GM19372 (cell line): ENCODE data around the gene MARCHF4.
A peak's percentile ranks its signal among the peaks of the same experiment; 100 is the strongest.

Experiments
- ATAC-seq: cut with Tn5 transposase; IDR thresholded peaks from one replicate; pipeline ENCODE4 v1.9.1; 2021; ENCODE audit warnings: mild to moderate bottlenecking, low read depth, moderate library complexity; ENCODE audit not compliant: unreplicated experiment

The MARCHF4 gene

GRCh38 chr2:216371721-216372702, at the start of gene MARCHF4:
TSS of gene MARCHF4 (minus strand) at chr2:216372483. CDS start at chr2:216370260, 2,223 bp downstream.
- ATAC-seq = no peak

- ATAC-seq = no peak
Observed at GRCh38 chr2:216420367-216421101, 48.3 kb upstream of the MARCHF4 start.

- no peak for ATAC-seq
Observed at GRCh38 chr2:216418981-216419380, 46.7 kb upstream of the MARCHF4 start.

- ATAC-seq = no peak
Observed at GRCh38 chr2:216416571-216417307, 44.5 kb upstream of the MARCHF4 start.

GRCh38 chr2:216415541-216415940, 43.3 kb upstream of the MARCHF4 start:
- ATAC-seq = no peak

DNA sequence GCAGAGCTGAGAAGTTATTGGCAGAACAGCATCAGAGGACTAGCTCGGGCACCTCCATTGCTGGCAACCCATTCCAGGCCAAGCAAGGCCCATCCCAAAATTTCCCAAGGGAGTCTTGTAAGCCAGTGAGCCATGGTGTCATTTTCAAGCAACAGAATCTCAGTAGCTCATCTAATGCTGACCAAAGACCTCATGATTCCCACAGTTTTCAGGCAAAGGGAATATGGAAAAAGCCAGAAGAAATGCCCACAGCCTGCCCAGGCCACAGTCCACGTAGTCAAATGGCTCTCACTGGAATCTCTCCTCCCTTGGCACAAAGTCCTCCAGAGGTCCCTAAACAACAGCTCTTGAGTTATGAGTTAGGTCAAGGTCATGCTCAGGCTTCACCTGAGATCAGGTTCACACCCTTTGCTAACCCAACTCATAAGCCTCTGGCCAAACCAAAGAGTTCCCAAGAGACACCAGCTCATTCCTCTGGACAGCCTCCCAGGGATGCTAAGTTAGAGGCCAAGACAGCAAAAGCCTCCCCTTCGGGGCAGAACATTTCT, 42.6 kb upstream of the MARCHF4 start:
- no peak for ATAC-seq

- no peak for ATAC-seq
Observed at GRCh38 chr2:216413882-216414281, 41.6 kb upstream of the MARCHF4 start.

GRCh38 chr2:216412022-216412999, 40.0 kb upstream of the MARCHF4 start, which contains the start of gene SMARCAL1:
TSS of gene SMARCAL1 (plus strand) at chr2:216412484. CDS start at chr2:216414705, 2,221 bp downstream.
- ATAC-seq = peak; percentile 86

DNA sequence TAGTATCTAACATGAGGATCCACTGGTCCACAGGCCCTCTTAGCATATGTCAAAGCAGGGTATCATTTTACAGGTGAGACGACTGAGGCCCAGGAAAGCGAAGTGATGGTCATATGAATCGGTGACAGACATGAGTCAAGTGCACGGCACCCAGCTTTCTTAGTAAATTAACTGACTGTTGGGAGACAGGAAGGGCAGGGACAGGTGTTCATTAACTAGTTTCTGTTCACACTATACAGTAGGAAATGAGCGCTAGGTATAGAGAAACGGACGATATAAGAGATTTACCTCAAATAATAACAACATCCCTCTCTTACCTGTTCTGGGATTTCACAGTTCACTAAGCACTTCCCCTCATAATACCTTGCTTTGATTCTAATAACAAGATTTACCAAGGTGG, 38.3 kb upstream of the MARCHF4 start:
- ATAC-seq = no peak

GRCh38 chr2:216408426-216409290, 36.4 kb upstream of the MARCHF4 start:
- ATAC-seq = no peak

DNA sequence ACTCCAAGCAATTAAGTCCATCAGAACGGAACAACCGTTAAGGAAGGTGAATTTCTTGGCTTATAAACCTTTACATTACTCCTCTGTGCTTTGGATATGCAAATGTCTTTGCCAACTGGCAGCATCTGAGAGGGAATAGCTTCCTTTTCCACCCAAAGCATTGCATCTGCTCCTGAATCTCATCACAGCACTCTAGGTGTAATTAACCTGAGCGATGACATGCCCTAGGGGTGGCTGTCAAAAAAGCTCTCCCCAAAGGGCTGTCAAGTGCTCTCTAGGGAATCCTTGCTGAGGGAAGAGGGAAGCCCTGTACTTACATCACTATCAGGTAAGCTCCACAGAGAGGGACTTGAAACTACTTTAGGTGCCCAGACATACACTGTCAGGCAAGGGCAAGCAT, 34.5 kb upstream of the MARCHF4 start:
- ATAC-seq = no peak

GRCh38 chr2:216405588-216405987, 33.3 kb upstream of the MARCHF4 start:
- ATAC-seq = no peak

DNA sequence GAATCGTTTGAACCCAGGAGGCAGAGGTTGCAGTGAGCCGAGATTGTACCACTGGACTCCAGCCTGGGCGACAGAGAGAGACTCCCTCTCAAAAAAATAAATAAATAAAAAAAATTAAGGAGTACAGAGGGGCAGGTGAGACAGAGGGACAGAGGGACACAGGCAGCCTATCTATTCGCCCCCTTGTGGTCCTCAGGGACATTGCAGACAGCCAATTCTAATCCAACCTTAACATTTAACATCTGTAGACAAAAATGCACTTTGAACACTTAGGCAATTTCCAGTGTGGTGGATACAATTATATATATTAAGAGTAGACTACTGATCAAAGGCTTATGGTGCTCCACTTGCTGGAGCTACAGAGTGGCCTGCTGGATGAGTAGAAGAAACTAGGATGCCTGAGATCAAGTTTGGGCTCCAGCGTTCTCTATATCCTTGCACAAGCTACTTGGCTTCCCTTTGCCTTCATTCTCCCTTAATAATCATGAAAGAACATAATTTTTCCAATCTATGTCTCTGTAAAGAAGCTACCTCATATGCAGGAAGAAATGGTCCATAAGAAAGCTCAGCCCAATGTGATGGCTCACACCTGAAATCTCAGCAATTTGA, 31.8 kb upstream of the MARCHF4 start:
- ATAC-seq = no peak

DNA sequence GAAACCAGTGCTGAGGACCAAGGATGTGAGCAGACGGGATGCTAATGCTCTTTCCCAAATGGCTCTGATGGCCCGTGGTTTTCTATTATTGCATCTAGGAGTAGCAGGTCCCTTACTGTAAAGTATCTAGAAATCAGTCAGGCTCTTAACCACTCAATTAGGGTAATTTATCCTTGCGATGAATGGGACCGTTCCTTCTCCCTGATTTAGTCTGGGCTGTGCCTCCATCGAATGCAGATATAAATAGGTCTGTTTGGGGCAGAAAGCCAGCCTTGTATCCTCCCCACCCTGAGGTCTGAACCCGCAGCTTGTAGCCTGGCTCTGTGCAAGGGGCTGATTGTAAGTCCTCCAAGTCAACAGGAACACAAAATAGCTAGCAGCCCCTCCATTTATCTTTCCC, 30.5 kb upstream of the MARCHF4 start:
- no peak for ATAC-seq

DNA sequence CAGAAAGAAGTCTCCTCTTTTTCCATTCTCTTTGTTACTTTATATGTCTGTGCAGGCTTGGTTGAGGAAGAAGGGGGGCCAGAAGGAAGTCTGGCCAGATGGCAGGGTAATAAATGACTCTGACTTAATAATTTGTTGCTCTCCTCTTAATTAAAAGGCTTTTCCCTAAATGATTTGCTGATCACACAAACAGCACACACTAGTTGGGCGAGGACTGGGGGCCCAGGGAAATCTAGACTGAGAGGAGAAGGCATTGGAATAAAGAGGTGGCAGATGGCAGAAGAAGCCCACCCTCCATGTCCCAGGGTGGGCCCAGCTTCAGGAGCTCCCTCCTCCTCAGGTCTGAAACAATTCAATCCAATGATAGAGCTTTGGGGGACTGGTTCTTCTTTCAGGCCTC, 27.3 kb upstream of the MARCHF4 start:
- ATAC-seq = no peak

DNA sequence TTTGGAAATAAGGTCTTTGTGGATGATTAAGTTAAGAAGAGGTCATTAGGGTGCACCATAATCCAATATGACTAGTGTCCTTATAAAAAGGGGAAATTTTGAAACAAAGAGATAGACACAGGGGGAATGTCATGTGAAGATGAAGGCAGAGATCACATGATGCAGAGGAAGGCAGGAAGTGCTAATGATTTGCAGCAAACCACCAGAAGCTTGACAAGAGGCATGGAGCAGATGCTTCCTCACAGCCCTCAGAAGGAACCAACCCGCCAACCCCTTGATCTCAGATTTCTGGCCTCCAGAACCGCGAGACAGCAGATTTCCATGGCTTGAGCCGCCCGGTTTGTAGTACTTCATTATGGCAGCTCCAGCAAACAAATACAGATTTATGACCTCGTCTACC, 22.6 kb upstream of the MARCHF4 start:
- no peak for ATAC-seq

DNA sequence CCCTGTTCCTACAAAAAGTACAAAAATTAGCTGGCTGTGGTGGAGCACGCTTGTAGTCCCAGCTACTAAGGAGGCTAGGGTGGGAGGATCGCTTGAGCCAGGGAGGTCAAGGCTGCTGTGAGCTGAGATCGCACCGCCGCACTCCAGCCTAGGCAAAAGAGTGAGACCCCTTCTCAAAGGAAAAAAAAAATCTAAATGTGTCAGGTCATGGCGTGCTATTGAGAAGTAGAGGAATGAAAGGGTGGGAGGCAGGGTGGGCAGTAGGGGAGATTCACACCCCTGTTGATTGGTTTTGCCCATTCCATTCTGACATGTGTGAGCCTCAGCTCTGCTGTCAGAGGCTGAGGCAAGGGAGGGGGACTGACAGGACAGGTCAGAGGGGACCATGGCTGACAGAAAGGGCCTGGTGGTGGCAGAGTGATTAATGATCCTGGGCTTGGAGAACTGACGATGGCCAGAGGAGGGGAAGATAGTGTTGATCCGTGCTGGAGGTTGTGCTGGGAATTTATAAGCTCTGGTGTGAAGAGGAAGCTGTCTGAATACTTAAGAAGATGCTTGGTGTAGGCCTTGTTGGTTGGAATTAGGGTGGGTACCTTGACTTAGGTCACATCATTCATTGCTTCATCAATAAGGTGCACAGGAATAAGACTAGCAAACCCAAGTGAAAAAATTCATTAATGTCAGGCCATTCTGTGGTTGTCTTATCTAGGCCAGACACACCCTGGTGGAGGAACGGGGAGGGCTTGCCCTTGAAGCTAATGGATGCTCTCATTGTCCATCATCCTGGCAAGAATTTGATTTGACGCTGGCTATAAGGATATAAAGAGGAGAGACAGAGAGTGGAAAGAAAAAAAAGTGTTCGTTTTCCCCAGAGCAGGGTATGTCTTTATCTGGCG, 20.9 kb upstream of the MARCHF4 start:
- ATAC-seq = no peak
